Caco-2 (cell line): ENCODE data around the gene GOPC. TPM values are rescaled to one million over a fixed set of nuclear protein-coding genes. Genes with fewer than 3 reads are reported as not detected.

Experiments used
- BruUV-seq: library from RNA; stranded (reverse); fragments of 400-500 nt; replicated peaks from 2 replicates; lab custom pipeline; 2021; lab: Mats Ljungman, UMichigan
- CTCF ChIA-PET: fragments of 300-600 bp; sonication (Branson Sonifier 250); formaldehyde crosslinking; loops from one replicate; lab custom pipeline; 2022; ENCODE audit warnings: antibody characterized with exemption; lab: Charles Lee
- POLR2A ChIA-PET: fragments of 300-600 bp; sonication (Branson Sonifier 250); formaldehyde crosslinking; loops from one replicate; lab custom pipeline; 2022; ENCODE audit warnings: antibody characterized with exemption; lab: Charles Lee
- DNase-seq, 2 experiments: peaks; one replicate each; pipeline versions ENCODE4 v3.0.0 to v3.0.0-alpha.2; 2020 to 2022
- H3K27me3 ChIP-seq: replicated peaks from 2 replicates; pipeline ENCODE4 v1.6.0; 2011; ENCODE audit warnings: low read length; ENCODE audit not compliant: control insufficient read depth, insufficient read depth
- H3K36me3 ChIP-seq: 2 replicates; pipeline ENCODE4 v1.5.1; 2011; ENCODE audit warnings: low read length; ENCODE audit not compliant: control insufficient read depth, insufficient read depth
- H3K4me1 ChIP-seq: fragments of 250-450 bp; sonication (Bioruptor Pico); 2 replicates; pipeline ENCODE4 v1.5.1; 2020; ENCODE audit warnings: mild to moderate bottlenecking
- H3K4me3 ChIP-seq: 2 replicates; pipeline ENCODE4 v1.5.1; 2011; ENCODE audit warnings: low read depth, mild to moderate bottlenecking, control low read depth, low read length
- H3K9me3 ChIP-seq: fragments of 250-450 bp; sonication (Bioruptor Pico); 2 replicates; pipeline ENCODE4 v1.5.1; 2020; ENCODE audit warnings: mild to moderate bottlenecking, moderate library complexity
- H3K27ac Mint-ChIP-seq: one replicate; pipeline ENCODE4 v1.8.0; 2022; ENCODE audit warnings: mixed read lengths; ENCODE audit not compliant: unreplicated experiment
- H3K27me3 Mint-ChIP-seq: one replicate; pipeline ENCODE4 v1.8.0; 2022; ENCODE audit warnings: mixed read lengths; ENCODE audit not compliant: insufficient read depth, unreplicated experiment
- H3K36me3 Mint-ChIP-seq: one replicate; pipeline ENCODE4 v1.8.0; 2022; ENCODE audit warnings: mild to moderate bottlenecking, mixed read lengths; ENCODE audit not compliant: insufficient read depth, unreplicated experiment
- H3K4me1 Mint-ChIP-seq: one replicate; pipeline ENCODE4 v1.8.0; 2022; ENCODE audit warnings: low read depth, mixed read lengths; ENCODE audit not compliant: unreplicated experiment
- H3K4me3 Mint-ChIP-seq: one replicate; pipeline ENCODE4 v1.8.0; 2022; ENCODE audit warnings: mild to moderate bottlenecking, moderate library complexity, mixed read lengths; ENCODE audit not compliant: unreplicated experiment
- H3K9me3 Mint-ChIP-seq: one replicate; pipeline ENCODE4 v1.8.0; 2022; ENCODE audit warnings: mixed read lengths; ENCODE audit not compliant: unreplicated experiment
- CTCF ChIP-seq, 2 experiments: fragments of 200-600 bp in 1 of 2; IDR thresholded peaks; 1 replicate in 1 of 2; 2 replicates in 1 of 2; pipeline versions ENCODE4 v1.5.1 to v1.8.0; 2011 to 2022; ENCODE audit warnings: antibody characterized with exemption in 1 of 2, control low read depth in 1 of 2, inconsistent platforms in 1 of 2, low read depth in 1 of 2, low read length in 1 of 2, mild to moderate bottlenecking in 1 of 2, moderate library complexity in 1 of 2; ENCODE audit not compliant: insufficient read depth in 1 of 2, severe bottlenecking in 1 of 2, unreplicated experiment in 1 of 2
- intact Hi-C: fragments of 100-400 bp; cut with micrococcal nuclease; formaldehyde crosslinking; loops from one replicate; pipeline ENCODE4 v1.10.0; 2022; ENCODE audit not compliant: unreplicated experiment
- total RNA-seq: library from RNA; stranded (reverse); gene quantifications from 2 replicates; pipeline ENCODE4 v1.2.3, GENCODE V29; 2022

GOPC gene
- total RNA-seq, 1 experiment from 2014 or later, result 29.0 TPM

- no peak for DNase-seq
- Mint-ChIP-seq H3K9me3 (no peaks in the 10 kb centered on the region), H3K27ac (no peak overlapping the region), H3K36me3 (peaks cover 65% of the 10 kb centered on the region), H3K4me3 (no peak overlapping the region), H3K4me1 (peaks cover 44% of the 10 kb centered on the region), H3K27me3 (no peaks in the 10 kb centered on the region)
- Histone ChIP-seq H3K4me1 (peaks cover 41% of the 10 kb centered on the region), H3K4me3 (no peak overlapping the region), H3K36me3 (no peaks in the 10 kb centered on the region), H3K9me3 (no peaks in the 10 kb centered on the region), H3K27me3 (no peaks in the 10 kb centered on the region)
- intact Hi-C loops, result no loop called here
- ChIA-PET POLR2A (no interaction called here), CTCF (no interaction called here)
- BruUV-seq, result no TSS peak
- TF ChIP-seq CTCF (IDR thresholded peaks at IDR 0.05; ENCODE audit: insufficient read depth in 1 of 2, low read depth in 1 of 2, low read length in 1 of 2, severe bottlenecking in 1 of 2, unreplicated experiment in 1 of 2), result no peak
Observed at GRCh38 chr6:117531809-117532725, 70.2 kb downstream of the GOPC start.

DNA sequence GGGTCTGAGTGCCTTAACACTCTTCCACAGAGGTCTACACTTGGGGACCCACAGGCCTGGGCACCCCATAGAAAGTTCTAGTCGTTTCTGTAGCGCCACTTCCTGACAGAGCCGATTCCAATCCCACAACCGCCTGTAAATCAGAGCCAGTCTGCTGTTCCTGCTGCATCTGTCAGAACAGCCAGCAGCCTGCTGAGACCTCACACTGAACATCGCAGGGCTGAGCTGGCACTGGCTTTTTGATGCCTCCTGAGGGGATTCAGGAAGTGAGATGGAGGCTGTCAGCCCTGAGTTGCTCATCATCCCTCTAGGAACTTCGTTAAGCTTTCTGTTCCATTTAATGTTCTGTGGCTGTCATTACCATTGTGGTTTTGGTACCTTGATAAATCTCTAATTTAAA, 71.0 kb downstream of the GOPC start:
- Mint-ChIP-seq H3K9me3 (no peaks in the 10 kb centered on the region), H3K4me3 (no peak overlapping the region), H3K36me3 (peaks cover 62% of the 10 kb centered on the region), H3K27me3 (no peaks in the 10 kb centered on the region), H3K4me1 (peaks cover 41% of the 10 kb centered on the region), H3K27ac (peak overlapping the region; percentile 16)
- intact Hi-C loops, result no loop called here
- H3K9me3 ChIP-seq, result no peaks in the 10 kb centered on the region
- BruUV-seq, result no TSS peak
- H3K27me3 ChIP-seq, result no peaks in the 10 kb centered on the region
- TF ChIP-seq CTCF (IDR thresholded peaks at IDR 0.05; ENCODE audit: insufficient read depth in 1 of 2, low read depth in 1 of 2, low read length in 1 of 2, severe bottlenecking in 1 of 2, unreplicated experiment in 1 of 2), result no peak
- CTCF ChIA-PET, result no interaction called here
- DNase-seq, result no peak
- H3K4me3 ChIP-seq, result no peak overlapping the region
- no peaks in the 10 kb centered on the region for H3K36me3 ChIP-seq
- peaks cover 34% of the 10 kb centered on the region for H3K4me1 ChIP-seq
- POLR2A ChIA-PET, result no interaction called here

GRCh38 chr6:117530467-117531242, 71.7 kb downstream of the GOPC start:
- H3K4me3 ChIP-seq, result no peak overlapping the region
- Mint-ChIP-seq H3K4me1 (peaks cover 35% of the 10 kb centered on the region), H3K27ac (peak overlapping the region; percentile 16), H3K9me3 (no peaks in the 10 kb centered on the region), H3K36me3 (peaks cover 60% of the 10 kb centered on the region), H3K27me3 (no peaks in the 10 kb centered on the region), H3K4me3 (no peak overlapping the region)
- peaks cover 27% of the 10 kb centered on the region for H3K4me1 ChIP-seq
- intact Hi-C loops, result no loop called here
- no TSS peak for BruUV-seq
- no peak for DNase-seq
- H3K36me3 ChIP-seq, result no peaks in the 10 kb centered on the region
- no peaks in the 10 kb centered on the region for H3K9me3 ChIP-seq
- CTCF ChIA-PET, result no interaction called here
- TF ChIP-seq CTCF (IDR thresholded peaks at IDR 0.05; ENCODE audit: insufficient read depth in 1 of 2, low read depth in 1 of 2, low read length in 1 of 2, severe bottlenecking in 1 of 2, unreplicated experiment in 1 of 2), result no peak
- no peaks in the 10 kb centered on the region for H3K27me3 ChIP-seq
- POLR2A ChIA-PET, result no interaction called here
